HG02938 (cell line): ENCODE measurements around the gene ASTN2.

Experiments used
- ATAC-seq: cut with Tn5 transposase; IDR thresholded peaks from one replicate; pipeline ENCODE4 v1.9.1; 2021; ENCODE audit warnings: mild to moderate bottlenecking, moderate library complexity; ENCODE audit not compliant: unreplicated experiment

Gene ASTN2

DNA sequence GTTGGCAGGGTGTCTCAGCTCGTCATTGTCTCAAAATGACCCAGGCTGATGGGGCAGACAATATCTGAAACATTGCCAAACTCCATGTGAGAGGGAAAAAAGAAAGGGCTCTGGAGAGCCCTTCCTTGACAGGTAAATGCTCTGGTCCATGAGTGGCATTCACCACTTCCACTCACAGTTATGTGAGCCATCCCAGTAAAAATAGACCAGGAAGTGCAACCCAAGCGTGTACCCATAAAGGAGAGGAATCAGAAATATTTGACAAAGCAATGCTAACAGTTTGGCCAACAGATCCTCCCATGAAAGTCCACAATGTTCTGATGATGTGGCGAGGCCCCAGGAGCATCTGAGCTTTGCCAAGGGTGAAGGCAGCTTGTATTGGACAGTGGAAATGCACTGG lies 49.4 kb downstream of the ASTN2 start:
- no peak for ATAC-seq

DNA sequence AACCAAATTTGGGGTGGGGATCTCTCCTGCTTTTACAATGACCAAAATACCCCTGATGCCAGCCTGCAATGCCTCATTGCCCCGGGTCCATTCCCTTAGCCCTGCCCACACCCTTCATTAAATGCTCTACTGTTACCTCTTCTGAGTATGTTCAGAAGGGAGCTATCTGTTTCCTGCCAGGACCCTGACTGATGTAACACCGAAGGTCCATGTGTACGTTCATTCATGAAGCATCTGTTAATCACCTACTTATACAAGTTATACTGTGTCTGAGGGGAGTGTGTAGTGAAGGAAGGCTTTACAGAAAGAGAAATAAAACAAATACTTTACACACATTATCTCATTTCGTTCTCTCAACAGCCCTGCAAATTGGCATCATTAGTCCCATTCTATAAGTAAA lies 51.9 kb downstream of the ASTN2 start:
- ATAC-seq, result no peak

DNA sequence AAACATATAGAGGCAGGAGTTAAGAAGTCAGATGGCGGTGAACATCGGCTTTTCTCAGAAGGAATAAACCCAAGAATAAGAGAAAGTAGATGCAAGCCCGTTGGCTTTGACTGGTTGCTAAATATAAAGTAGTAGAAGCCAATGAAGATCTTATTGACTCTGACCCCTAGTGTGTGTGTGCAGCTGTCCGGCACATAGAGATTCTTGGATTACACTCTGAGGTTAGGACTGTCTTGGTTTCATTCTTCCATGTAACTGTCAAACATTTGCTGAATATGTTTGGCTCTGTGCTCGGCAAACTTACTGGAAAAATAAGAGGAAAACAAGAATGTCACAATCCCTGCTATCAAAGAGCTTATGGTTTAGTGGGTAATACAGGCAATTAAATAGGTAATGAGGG lies 54.9 kb downstream of the ASTN2 start:
- ATAC-seq, result no peak

DNA sequence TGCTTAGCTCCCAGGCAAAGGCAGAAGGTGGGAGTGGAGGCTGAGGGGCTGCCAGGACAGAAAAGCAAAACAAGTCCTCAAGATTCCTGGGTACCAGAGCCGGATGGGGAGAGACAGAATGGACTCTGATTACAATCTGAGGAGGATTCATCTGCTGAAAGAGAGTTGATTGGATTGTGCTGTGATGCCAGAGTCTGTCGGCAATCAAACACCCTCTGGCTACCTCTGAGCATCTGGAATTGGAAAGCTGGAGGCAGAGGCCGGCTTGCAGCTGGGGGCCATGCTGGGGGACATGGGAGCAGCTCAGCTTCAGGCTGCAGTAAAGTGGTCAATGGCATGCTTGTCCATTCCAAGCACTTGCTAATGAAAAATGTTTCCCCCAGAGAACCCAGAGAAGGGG lies 59.3 kb downstream of the ASTN2 start:
- ATAC-seq, result no peak

DNA sequence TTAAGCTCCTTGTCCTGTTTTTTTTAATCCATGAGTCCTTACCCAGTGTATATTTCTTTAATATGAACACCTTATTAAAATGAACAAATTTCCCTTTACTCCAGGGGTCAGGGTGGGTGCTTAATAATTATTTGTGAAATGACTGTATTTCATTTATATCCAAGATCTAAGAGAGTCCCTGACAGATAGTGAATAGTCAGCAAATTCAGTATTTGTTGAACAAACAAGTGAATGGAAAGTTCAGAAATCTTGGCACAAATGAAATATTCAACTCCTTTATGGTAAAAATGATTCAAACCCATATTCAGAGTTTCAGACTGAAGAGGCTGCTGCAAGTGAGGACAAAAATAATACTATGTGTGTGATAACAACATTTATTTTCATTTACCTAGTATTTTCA lies 59.9 kb downstream of the ASTN2 start:
- ATAC-seq, result no peak

DNA sequence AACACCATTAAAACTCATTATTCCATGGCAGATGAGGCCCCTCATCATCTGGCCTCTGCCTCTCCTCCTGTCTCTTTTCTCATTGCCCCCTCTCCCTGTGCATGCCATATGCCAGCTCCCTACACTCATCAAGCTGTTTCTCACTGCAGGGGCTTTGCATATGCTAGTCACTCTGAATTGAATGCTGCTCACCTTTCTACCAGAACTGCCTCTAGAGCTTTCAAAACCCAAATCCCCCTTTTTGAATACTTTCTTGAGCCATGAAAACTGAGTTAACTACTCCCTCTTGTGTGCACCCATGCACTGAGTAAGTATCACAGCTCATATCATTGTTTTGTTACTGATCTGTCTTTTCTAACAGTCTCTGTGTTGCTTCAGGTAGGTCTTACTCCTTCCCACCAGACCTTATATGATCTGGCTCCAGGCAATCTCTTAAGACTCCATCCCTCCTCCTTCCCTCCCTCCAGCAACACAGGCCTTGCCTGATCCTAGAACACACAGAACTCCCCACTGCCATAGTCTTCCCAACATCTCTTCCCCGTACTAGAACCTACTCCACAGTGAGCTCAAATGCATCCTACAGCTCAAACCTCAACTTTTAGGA lies 60.5 kb downstream of the ASTN2 start:
- ATAC-seq, result no peak

DNA sequence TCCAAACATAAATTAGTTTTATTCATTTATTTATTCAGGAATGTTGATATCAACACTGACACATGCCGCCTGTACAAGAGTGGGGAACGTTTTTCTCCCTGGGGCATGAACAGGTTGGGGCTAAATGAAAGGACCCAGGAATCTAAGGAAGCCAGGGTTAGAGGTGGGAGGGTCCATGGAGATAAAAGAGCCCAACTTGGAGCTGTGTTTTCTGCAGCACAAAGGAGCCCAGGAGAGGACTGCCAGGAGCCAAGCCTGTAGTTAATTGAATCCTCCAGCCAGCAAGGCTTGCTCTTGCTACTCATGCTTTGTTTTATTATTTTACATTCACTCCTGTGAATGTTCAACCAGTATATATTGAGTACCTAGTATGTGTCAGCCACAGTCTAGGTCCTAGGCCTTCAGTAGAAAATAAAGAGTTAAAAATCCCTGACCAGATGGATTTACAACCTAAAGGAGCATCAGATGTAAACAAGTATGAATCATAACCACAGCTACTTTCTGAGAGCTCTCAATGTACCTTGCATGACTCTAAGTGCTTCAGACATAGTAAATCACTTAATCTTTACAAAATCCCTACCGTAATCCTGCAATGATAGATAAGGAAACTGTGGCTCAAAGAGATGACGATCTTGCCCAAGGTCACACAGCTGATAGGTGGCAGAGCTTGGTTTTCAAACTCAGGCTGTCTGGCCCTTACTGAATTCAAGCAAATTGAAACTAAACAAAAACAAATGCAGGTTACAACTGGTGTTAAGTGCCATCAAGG lies 69.8 kb downstream of the ASTN2 start:
- ATAC-seq, result no peak

DNA sequence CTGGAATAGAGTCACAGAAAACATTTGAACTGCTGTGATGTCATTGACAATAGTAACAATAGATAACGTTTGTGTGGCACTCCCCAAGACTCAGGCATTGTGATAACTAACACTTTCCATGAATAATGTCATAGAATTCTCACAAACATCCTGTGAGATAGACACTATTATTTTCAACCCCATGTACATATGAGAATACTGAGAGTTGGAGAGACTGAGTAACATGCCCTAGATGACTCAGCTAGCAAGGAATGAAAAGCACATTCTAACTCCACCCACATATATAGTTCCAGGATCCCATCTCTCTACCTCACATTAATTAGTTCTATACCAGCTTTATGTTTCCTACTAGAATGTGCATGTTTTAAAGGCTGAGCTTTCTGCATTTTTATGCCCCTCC lies 71.4 kb downstream of the ASTN2 start:
- ATAC-seq, result no peak

DNA sequence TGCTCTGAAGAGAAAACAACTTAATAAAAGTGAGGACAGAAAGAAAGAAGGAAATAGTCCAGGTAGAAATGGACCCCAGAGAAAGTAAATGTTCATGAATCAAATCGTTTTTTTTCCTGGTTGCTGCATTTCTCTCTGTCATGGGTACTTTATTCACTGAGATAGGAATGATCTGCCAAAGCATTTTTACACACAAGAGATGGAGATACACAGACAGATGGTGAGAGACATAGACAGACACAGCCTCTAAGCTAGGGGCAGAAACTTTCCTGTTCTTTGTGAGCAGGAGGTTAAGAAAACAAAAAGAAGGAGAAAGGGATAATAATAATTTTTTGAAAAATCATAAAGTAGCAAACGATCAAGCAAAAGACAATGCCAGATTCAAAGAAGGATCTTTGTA lies 73.7 kb downstream of the ASTN2 start:
- ATAC-seq, result no peak

DNA sequence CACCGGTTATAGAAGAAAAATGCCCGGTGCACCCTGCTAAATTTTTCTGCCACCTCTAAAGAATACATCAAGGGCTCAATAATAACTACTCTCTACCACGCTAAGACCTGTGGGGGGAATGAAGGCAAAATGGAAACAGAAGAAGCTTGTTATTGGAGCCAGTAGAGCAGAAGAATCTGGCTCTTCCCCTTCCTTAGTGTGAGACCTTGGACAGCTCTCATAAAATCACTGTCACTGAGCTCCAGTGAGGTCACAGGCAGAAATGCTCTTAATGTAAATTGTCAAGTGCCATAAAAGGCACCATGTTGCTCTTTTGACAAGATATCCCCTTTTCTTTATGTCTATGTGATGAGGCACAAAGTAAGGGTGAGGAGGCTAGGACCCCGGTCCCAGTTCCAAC lies 74.4 kb downstream of the ASTN2 start:
- no peak for ATAC-seq

DNA sequence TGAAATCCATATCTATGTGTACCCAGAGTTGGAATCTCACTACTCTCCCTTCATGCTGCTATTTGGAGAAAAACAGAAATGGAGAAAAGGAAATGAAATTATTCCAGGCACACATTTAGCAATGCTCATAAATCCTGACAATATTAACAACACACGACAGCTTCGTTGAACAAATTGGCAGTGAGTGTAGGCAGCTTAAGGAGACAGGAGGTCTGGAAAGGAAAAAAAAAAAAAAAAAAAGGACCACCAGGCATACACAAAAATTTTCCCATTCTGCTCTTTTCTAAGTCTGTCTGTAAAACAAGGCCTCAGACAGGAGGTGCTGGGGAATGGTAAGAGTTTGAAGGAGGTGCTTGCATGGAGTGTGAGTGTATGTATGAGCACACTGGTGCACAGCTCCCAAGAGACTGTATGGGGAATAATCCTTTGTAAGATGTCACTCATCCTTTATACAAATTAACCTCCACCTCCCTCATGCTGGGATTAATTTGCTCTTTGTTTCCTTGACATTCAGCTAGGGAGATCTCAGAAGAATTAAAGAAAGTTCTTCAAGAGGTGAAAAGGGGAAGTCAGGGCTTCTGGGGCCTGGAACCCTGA lies 78.9 kb downstream of the ASTN2 start:
- ATAC-seq, result no peak

DNA sequence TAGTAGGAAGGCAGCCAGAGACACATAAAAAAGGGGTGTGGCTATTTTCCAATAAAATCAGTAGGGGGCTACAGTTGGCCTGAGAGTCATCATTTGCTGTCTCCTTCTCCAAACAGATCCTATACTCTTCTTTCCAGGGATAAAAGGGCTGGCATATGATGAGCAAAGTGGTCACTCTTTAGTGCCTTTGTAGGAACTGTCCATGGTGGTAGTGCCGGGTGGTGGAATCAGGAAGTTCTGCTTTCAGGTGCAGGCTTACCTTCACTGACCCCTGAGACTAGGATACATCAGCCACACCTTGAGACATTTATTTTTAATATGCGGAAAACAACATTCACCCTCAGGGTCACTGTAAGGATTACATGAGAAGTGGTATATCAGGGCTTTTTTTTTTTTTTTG lies 80.8 kb downstream of the ASTN2 start:
- no peak for ATAC-seq

DNA sequence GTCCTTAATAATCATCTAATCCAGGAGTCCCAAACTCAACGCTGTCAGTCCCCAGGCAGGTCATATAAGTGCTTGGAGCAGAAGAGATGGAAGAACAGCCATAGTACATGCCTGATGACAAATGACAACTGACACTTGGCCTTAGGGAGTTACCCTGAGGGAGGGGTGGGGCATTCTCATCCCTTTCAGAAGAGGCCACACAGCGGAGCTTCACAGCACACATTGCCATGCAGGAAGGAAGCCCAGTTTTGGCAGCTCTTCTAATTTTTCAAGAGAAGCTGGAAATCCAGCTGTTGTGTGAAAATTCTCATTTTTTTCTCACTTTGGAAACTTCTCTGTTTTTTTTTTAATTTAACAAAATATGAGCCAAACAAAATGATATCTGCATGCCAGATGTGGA lies 89.0 kb downstream of the ASTN2 start:
- ATAC-seq, result no peak

DNA sequence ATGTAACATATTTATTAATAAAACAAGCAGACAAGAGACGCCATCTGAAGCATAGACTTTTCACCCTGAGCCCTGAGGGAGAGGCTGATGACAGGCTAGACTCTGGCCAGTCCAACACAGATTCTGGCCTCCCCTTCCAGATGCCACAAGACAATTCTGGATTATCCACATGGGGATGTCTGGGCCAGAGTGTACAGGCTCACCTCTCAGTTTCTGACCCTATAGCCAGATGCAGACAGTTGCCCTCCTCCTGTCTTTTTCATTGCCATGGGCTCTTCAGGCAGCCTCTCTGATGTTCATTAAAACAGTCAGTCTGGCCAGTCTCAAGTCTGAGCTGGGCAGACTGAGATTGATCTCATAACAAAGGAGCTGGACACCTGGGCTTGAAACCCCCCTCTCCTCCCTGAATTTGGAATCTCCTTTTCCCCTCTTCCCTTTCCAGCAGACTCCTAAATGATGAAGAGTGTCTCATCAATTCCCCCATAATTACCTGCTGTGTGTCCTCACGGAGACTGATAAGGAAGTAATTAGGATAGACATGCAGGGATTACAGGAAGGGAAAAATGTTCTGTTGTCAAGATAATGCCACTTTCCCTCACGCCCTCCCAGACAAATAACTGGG lies 89.6 kb downstream of the ASTN2 start:
- ATAC-seq, result no peak

DNA sequence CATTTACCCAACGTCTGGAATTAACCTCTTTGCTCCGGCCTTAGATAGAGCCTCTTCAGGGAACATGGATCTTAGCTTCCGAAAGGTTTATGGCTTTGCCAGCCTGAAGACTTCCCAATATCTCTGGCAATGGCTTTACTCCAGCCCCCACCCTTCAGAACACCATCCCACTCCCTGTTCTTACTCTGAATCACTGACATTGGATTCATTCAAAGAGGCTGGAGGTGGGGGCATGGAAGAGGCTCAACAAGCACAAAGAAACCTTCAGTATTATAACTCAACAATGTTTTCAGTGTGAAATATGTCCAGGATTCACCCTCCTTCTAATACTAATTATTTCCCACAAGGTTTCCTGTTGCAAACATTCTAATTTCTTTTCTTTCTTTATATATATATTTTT lies 91.5 kb downstream of the ASTN2 start:
- no peak for ATAC-seq

DNA sequence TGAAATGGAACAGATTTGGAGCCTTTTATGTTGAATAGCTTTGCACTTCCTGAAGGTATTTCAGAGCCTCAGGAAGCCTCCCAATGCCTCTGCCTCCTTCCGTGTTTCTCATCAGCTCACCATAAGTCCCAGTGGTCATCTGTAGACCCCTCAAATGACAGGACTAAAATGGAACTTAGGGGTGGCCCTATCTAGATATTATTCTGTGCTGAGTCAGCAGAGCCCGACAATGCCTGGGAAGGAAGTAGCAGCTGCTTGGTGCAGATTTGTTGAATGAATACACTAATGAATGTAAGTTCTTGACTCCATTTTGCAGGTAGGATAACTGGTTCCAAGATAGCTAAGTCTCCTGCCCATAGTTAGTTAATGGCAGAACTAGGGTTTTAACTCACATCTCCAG lies 97.7 kb downstream of the ASTN2 start:
- no peak for ATAC-seq

DNA sequence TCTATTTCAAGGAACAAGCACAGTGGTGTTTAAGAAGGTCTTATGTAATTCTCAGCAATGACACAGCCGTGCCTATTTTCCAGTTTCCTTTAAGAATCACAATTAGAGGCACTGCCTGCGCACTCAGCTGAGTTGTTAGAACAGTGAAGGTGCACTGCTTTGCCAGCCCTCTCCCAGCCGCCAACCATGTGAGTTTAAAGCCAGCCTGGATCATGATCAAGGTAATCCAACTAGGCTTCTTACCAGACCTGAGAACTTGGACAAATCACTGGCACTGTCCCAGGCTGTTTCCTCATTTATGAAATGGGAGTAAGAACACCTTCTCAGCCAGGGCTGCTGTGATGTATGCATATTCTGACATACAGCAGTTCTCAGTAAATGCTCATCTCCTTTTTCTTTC lies 99.6 kb downstream of the ASTN2 start:
- no peak for ATAC-seq

DNA sequence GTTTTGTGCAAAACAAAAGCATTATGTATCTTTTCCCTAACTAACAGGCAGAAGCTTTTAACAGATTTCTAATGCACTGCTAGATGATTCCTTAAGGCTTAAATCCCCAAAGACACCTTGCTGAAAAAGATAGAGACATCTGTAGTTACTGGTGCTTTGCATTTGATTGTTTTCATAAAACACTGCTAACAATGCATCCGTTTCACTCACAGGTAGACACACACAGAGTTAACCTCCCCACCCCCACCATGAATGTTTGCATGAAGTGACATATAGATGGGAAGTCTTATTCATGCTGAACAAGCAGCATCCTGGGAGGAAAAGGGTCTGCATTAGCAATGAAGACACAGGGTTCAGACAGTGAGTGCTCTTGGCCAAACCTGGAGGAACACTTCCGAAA lies 100.9 kb downstream of the ASTN2 start:
- no peak for ATAC-seq

DNA sequence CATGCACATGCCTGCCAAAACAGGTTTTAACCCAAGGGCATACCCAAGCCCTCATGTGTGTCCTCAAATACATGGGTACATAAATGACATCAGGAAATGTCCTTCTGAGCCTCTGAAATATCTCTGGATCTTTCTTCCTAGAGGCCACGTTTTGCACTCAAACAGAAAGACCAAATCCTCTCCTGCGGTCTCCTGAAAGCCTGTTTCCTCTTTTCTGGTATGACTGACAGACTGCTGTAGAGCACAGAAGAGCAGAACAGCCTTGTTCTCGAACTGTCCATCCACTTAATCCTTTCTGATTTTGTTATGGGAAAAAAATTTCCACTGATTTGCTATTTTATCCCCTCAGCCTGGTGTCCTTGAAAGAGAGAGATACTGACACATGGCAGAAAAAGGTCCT lies 107.2 kb downstream of the ASTN2 start:
- no peak for ATAC-seq

DNA sequence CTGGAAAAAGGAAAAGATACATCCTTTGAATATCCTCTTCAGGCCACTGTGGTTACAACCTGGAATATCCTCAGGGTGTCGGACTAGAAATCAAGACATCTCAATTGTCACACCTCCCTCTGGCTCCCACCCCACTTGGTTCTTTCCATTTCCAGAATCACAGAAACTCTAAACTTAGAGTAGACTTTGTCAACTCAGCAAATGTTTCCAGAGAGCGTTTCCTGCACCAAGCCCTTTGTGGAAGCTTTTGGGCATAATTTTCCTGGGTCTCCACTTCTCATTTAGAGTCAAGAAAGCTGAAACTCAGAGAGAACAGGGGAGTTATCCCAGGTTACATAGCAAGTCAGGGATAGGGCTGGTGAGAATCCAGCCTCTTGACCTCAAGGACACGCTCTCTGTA lies 108.8 kb downstream of the ASTN2 start:
- no peak for ATAC-seq

DNA sequence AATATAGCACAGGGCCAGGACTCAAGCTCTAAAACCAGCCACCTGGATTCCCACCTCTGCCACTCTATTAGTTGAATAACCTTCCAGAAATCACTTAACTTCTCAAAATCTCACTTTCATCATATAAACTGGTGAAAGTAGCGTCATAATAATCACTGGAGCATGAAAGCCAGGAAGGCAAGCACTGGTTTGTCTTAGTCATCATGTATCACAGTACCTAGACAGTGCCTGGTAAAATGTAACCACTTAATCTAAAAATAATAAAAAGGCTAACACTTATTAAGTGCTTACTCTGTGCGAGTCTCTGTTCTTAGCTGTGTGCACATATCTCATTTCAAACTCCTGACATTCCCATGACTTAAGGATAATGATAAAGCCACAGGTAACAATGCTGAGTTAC lies 109.4 kb downstream of the ASTN2 start:
- no peak for ATAC-seq

DNA sequence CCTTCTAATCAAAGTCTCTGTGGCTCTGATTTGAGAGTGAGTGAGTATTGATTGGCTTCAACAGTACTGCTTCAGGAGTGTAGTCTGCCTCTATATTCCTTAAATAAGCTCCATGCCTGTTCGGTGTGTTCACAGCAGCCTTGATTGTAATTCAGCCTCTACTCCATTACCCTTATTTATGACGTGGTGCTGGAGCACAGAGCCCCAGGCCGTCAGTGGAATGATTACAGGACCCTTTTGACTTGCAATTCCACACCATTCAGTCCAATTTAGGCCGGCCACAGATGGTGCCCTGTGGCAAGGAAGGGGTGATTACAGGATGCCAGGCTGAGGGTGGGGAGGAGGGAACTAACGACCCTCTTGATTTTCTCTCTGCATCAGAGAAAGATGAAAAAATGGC lies 110.3 kb downstream of the ASTN2 start:
- ATAC-seq, result no peak
